ENCODE results near the gene DPAGT1. TPM values are rescaled to one million over a fixed set of nuclear protein-coding genes. Genes with fewer than 3 reads are reported as not detected.

Gene DPAGT1
- total RNA-seq, 2 experiments from 2014 or later, result 52.2 to 53.1 TPM

DNA sequence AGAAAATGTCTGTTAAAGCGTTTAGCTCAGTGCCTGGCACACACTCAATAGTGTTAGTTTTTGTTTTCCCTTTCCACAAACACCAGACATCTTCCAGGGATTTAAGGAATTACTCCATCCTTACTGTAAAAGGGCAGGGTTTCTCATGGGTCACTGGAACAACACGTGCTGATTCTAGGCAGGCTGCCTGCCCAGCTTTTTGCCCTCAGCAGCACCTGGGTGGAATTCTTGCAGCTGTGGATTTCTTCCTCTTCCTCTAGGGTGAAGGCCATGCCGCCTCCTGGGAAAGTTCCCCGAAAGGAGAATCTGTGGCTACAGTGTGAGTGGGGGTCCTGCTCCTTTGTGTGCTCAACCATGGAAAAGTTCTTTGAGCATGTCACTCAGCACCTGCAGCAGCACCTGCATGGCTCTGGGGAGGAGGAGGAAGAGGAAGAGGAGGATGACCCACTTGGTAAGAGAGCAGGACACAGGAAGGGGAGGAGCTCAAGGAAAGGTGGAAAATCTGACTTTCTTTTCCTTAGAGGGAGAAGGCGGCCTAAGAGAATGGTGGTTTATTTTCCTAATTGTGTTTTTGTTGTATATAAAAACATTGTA is 25.1 kb upstream of the DPAGT1 start:
- intact Hi-C loops (cut with micrococcal nuclease), result no loop called here
- H3K4me3 Mint-ChIP-seq, result no peak overlapping the region
- CTCF ChIA-PET, result interaction anchor here (1.2 to 1.5 kb wide), 2 partner anchors 8 to 19 kb away, joined by 3 to 4 read pairs; no protein-coding TSS in a partner anchor
- no peak for DNase-seq
- peaks cover 24% of the 10 kb centered on the region for H3K36me3 Mint-ChIP-seq (ENCODE audit: low read depth)
- peaks cover 25% of the 10 kb centered on the region for H3K4me1 Mint-ChIP-seq (ENCODE audit: low read depth)
- H3K27me3 Mint-ChIP-seq (ENCODE audit: low read depth), result no peaks in the 10 kb centered on the region
- H3K9me3 Mint-ChIP-seq, result no peaks in the 10 kb centered on the region
- H3K27ac Mint-ChIP-seq, result peak overlapping the region; percentile 57

DNA sequence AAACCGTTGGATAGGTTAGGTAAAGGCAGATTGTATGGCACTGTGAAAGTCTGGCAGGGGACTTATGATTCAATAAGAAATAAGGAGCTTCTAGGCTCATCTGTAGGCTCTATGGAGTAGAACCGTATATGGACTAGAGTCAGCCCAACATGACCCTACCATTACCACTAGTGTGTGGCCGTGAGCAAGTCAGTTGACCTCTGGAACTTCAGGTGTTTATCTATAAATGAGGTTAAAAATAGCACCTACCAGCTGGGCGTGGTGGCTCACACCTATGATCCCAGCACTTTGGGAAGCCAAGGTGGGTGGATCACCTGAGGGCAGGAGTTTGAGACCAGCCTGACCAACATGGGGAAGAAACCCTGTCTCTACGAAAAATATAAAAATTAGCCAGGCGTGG is 24.2 kb upstream of the DPAGT1 start:
- intact Hi-C loops (cut with micrococcal nuclease), result no loop called here
- peaks cover 26% of the 10 kb centered on the region for H3K4me1 Mint-ChIP-seq (ENCODE audit: low read depth)
- H3K27me3 Mint-ChIP-seq (ENCODE audit: low read depth), result no peaks in the 10 kb centered on the region
- no peaks in the 10 kb centered on the region for H3K9me3 Mint-ChIP-seq
- H3K4me3 Mint-ChIP-seq, result no peak overlapping the region
- H3K36me3 Mint-ChIP-seq (ENCODE audit: low read depth), result peaks cover 19% of the 10 kb centered on the region
- DNase-seq, result no peak
- CTCF ChIA-PET, result interaction anchor here (0.6 to 1.5 kb wide), 3 partner anchors 9 to 71 kb away, joined by 3 to 7 read pairs (median 4); no protein-coding TSS in a partner anchor
- no peak overlapping the region for H3K27ac Mint-ChIP-seq

DNA sequence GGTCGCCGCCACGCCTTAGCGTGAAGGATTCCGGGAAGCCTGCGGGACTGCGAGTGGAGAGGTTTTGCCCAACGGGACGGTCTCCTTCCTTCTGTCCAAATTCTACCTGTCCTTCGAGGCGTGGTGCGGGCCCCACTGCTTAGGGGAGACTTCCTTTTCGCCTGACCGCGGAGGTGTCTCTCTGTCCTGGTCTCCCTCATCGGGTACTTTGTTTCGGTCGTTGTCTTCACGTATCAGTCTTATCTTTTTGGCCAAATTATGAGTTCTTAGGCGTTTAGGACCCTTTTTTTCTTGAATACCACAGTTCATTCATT is 20.1 kb upstream of the DPAGT1 start:
- no peak for DNase-seq
- Mint-ChIP-seq H3K9me3 (no peaks in the 10 kb centered on the region), H3K27me3 (ENCODE audit: low read depth) (no peaks in the 10 kb centered on the region), H3K4me3 (peak overlapping the region; percentile 97), H3K36me3 (ENCODE audit: low read depth) (peaks cover 11% of the 10 kb centered on the region), H3K27ac (peak overlapping the region; percentile 61), H3K4me1 (ENCODE audit: low read depth) (peaks cover 27% of the 10 kb centered on the region)
- intact Hi-C loops (cut with micrococcal nuclease), result loop anchor here (1.0 to 2.0 kb wide), 5 partner anchors 14 to 65 kb away; partner anchors contain the start of genes C2CD2L, HYOU1 and NLRX1
- CTCF ChIA-PET, result interaction anchor here (1.0 to 1.6 kb wide), 3 partner anchors 13 to 202 kb away, joined by 3 to 4 read pairs (median 4); no protein-coding TSS in a partner anchor

DNA sequence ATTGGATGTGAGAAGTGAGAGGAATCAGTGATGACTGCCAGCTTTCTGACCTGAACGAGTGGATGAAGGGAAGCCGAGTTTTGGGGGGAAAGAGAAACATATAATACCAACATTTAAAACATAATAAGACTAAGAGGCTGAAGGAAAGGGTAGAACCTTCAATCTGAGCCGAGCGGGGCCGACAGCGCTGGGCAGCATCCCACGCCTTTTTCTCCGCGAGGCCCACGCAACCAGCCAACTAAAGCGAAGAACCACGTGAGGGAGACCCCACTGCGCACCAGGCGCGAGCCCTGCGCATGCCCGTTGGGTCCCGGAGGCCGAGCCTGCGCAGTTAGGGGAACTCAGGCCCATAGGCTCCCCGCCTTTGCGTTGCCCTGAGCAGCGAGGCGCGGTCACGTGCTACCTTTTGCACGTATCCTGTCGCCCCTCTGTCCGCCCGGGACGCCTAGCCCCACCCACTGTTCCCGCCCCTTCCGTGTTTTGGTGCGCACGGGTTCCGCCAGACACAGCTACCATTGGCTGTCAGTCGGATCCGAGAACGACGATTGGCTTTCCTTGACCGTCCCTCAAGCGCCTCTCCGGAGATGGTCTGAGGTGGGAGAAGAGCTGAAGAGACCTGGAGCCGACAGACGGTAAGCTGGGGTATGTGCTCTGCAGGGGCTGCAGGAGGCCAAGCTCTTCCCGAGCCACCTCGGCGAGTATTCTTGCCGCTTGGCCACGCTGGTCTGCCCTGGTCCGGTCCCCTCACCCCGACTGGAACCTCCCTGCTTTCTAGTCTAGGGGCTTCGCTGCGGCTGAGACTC is 19.6 kb upstream of the DPAGT1 start, which contains the start of gene HINFP:
HINFP (plus strand) TSS at position 573 of the 803 bp plus-strand sequence. CDS start 5,365 bp downstream, outside the sequence.
- peaks cover 27% of the 10 kb centered on the region for H3K4me1 Mint-ChIP-seq (ENCODE audit: low read depth)
- peaks cover 15% of the 10 kb centered on the region for H3K36me3 Mint-ChIP-seq (ENCODE audit: low read depth)
- no peaks in the 10 kb centered on the region for H3K27me3 Mint-ChIP-seq (ENCODE audit: low read depth)
- DNase-seq, result peak; percentile 100
- intact Hi-C loops (cut with micrococcal nuclease), result loop anchor here (1.0 to 2.0 kb wide), 5 partner anchors 14 to 64 kb away; partner anchors contain the start of genes C2CD2L, HYOU1 and NLRX1
- CTCF ChIA-PET, result interaction anchor here (1.0 to 1.6 kb wide), 2 partner anchors 14 to 18 kb away, joined by 3 read pairs; partner anchors contain the start of gene C2CD2L
- H3K27ac Mint-ChIP-seq, result peak within 1 kb of the TSS; percentile 80
- peak within 1 kb of the TSS; percentile 97 for H3K4me3 Mint-ChIP-seq
- H3K9me3 Mint-ChIP-seq, result no peaks in the 10 kb centered on the region

DNA sequence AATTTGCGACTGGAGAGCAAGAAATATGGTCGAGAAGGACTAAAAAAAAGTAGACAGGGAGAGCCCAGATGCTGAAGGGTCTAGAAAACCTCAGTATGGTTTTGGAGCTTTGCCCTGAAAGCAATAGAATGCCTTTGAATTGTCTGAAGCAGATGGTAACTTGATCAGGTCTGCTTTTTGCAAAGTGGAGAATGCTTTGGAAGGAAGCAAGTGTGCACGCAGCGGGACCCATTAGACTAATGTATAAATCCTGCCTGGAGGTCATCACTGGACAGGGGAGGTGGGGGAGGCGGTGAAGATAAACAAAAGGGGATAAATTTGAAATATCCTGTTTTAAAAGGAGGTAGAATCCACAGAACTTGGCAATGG is 19.0 kb upstream of the DPAGT1 start:
- no peak for DNase-seq
- intact Hi-C loops (cut with micrococcal nuclease), result loop anchor here (1.0 to 2.0 kb wide), 5 partner anchors 13 to 64 kb away; partner anchors contain the start of genes C2CD2L, HYOU1 and NLRX1
- H3K27ac Mint-ChIP-seq, result peak overlapping the region; percentile 80
- H3K9me3 Mint-ChIP-seq, result no peaks in the 10 kb centered on the region
- H3K27me3 Mint-ChIP-seq (ENCODE audit: low read depth), result no peaks in the 10 kb centered on the region
- H3K4me1 Mint-ChIP-seq (ENCODE audit: low read depth), result peaks cover 31% of the 10 kb centered on the region
- peak overlapping the region; percentile 97 for H3K4me3 Mint-ChIP-seq
- peaks cover 20% of the 10 kb centered on the region for H3K36me3 Mint-ChIP-seq (ENCODE audit: low read depth)
- CTCF ChIA-PET, result interaction anchor here (0.6 to 1.0 kb wide), 2 partner anchors 14 to 76 kb away, joined by 3 read pairs; partner anchors contain the start of gene C2CD2L

DNA sequence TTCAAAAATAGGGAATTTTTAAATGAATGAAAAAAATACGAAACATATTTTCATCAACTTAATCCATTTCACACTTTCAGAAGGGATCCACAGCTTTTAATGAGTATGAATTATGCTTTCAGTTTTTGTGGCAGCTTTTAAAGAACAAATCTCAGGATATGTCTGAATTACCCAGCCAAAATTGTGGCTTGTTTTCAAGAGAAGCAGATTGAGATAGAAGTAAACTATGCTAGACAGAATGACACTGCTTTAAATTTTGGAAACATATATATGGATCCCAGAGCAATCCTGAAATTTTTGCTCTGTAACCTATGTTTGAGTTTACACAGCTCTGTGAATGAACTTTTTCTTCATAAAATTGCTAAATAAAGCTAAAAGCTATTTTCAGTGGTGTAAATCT is 17.3 kb upstream of the DPAGT1 start:
- no peak for DNase-seq
- Mint-ChIP-seq H3K36me3 (ENCODE audit: low read depth) (peaks cover 26% of the 10 kb centered on the region), H3K27ac (no peak overlapping the region), H3K9me3 (no peaks in the 10 kb centered on the region), H3K4me3 (no peak overlapping the region), H3K4me1 (ENCODE audit: low read depth) (peaks cover 40% of the 10 kb centered on the region), H3K27me3 (ENCODE audit: low read depth) (no peaks in the 10 kb centered on the region)
- intact Hi-C loops (cut with micrococcal nuclease), result no loop called here
- CTCF ChIA-PET, result interaction anchor here (0.6 to 1.2 kb wide), 5 partner anchors 12 to 224 kb away, joined by 3 to 4 read pairs (median 3); no protein-coding TSS in a partner anchor

DNA sequence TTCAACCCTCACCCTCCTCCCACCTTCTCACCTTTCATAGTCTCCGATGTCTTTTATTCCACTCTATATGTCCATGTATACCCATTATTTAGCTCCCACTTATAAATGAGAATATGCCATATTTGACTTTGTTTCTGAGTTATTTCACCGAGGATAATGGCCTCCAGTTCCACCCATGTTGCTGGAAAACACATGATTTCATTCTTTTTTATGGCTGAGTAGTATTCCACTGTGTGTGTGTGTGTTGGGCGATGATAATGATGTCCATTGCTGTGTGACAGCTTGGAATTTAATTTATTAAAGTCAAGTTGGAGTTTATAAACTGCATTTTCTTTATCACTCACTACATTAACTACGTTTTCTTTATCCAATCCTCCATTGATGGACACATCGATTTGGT is 16.6 kb upstream of the DPAGT1 start:
- H3K27me3 Mint-ChIP-seq (ENCODE audit: low read depth), result no peaks in the 10 kb centered on the region
- no peaks in the 10 kb centered on the region for H3K9me3 Mint-ChIP-seq
- H3K36me3 Mint-ChIP-seq (ENCODE audit: low read depth), result peaks cover 27% of the 10 kb centered on the region
- intact Hi-C loops (cut with micrococcal nuclease), result no loop called here
- no peak for DNase-seq
- H3K4me1 Mint-ChIP-seq (ENCODE audit: low read depth), result peaks cover 45% of the 10 kb centered on the region
- no peak overlapping the region for H3K4me3 Mint-ChIP-seq
- H3K27ac Mint-ChIP-seq, result no peak overlapping the region
- CTCF ChIA-PET, result interaction anchor here (0.6 to 1.2 kb wide), 2 partner anchors 18 to 22 kb away, joined by 4 read pairs; no protein-coding TSS in a partner anchor

DNA sequence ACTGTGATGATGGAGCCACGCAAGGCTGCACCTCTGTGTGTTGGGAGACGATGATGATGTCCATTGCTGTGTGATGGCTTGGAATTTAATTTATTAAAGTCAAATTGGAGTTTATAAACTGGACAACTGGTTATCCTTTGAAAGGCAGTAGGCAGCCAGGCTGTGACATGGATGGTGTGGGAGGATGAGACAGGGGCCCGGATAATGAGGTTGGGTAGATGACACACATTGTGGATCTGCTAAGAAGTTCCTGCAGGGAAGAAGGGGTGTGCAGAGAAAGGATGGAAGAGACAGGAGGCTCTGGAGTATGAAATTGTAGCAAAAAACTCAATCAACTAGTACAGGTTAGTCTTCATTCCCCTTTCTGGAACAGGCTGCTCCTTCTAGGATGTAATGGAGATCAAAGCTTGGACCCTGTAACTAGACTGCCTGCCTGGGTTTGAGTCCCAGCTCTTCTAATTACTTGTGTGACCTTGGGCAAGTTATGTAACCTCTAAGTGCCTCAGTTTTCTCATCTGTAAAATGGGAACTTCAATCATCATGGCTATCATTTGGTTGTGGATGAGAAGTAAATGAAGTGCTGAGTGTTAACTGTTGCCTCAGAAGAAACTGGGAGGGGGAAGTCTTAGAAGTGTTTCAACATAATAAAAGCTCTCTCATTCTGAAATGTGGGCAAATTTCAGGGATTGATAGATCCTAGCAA is 15.5 kb upstream of the DPAGT1 start:
- Mint-ChIP-seq H3K4me3 (no peak overlapping the region), H3K27me3 (ENCODE audit: low read depth) (no peaks in the 10 kb centered on the region), H3K36me3 (ENCODE audit: low read depth) (peaks cover 31% of the 10 kb centered on the region), H3K4me1 (ENCODE audit: low read depth) (peaks cover 41% of the 10 kb centered on the region), H3K9me3 (no peaks in the 10 kb centered on the region), H3K27ac (peak overlapping the region; percentile 96)
- intact Hi-C loops (cut with micrococcal nuclease), result no loop called here
- no peak for DNase-seq
- CTCF ChIA-PET, result interaction anchor here (1.5 kb wide), 1 partner anchor 223 kb away, joined by 3 read pairs; the partner anchor contains the start of gene C1QTNF5

DNA sequence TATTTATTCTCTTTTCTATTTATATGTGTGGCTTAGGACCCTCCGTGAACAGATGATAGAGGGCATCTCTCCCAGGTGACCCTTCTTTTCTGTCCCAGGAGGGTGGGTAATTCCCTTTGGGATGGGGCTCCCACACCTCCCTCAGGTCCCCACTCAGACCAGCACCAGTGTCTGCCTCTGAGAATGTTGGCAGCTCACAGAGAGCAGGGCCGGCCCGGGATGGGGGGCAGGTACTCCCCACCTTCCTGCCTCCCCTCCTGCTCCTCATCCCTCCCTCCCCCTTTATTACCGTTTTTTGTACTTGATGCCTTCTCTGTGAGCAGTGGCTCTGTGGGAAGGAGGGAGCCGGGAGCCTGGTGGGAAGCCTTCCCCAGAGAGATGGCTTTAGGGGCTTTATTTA is 14.9 kb upstream of the DPAGT1 start:
- H3K36me3 Mint-ChIP-seq (ENCODE audit: low read depth), result peaks cover 30% of the 10 kb centered on the region
- no peak for DNase-seq
- no peaks in the 10 kb centered on the region for H3K27me3 Mint-ChIP-seq (ENCODE audit: low read depth)
- H3K27ac Mint-ChIP-seq, result peak overlapping the region; percentile 96
- CTCF ChIA-PET, result interaction anchor here (0.6 to 1.5 kb wide), 3 partner anchors 34 to 224 kb away, joined by 3 to 4 read pairs (median 3); partner anchors contain the start of gene C1QTNF5
- peak overlapping the region; percentile 30 for H3K4me3 Mint-ChIP-seq
- intact Hi-C loops (cut with micrococcal nuclease), result no loop called here
- no peaks in the 10 kb centered on the region for H3K9me3 Mint-ChIP-seq
- peaks cover 36% of the 10 kb centered on the region for H3K4me1 Mint-ChIP-seq (ENCODE audit: low read depth)

DNA sequence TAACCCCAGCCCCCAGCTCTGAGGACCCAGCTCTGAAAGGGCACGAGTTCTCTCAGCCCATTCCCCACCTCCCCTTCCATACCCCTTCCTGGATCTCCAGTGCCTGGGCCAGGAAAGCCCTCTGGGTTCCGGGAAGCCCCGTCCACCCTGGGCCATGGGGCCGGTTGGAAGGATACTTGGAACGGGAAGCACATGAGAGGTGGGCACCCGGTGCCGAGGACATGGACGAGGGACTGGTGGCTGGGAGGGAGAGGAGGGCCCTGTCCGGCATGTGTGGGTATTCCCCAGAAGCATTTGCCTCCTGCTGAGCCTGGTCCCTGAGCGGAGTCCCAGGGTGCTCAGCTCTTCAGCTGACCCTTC is 14.6 kb upstream of the DPAGT1 start:
- intact Hi-C loops (cut with micrococcal nuclease), result no loop called here
- CTCF ChIA-PET, result interaction anchor here (0.6 to 1.2 kb wide), 4 partner anchors 34 to 774 kb away, joined by 3 to 5 read pairs (median 4); partner anchors contain the start of gene CD3D
- H3K27me3 Mint-ChIP-seq (ENCODE audit: low read depth), result no peaks in the 10 kb centered on the region
- no peaks in the 10 kb centered on the region for H3K9me3 Mint-ChIP-seq
- peaks cover 36% of the 10 kb centered on the region for H3K4me1 Mint-ChIP-seq (ENCODE audit: low read depth)
- peak overlapping the region; percentile 76 for H3K4me3 Mint-ChIP-seq
- DNase-seq, result no peak
- H3K27ac Mint-ChIP-seq, result peak overlapping the region; percentile 96
- H3K36me3 Mint-ChIP-seq (ENCODE audit: low read depth), result peaks cover 30% of the 10 kb centered on the region

DNA sequence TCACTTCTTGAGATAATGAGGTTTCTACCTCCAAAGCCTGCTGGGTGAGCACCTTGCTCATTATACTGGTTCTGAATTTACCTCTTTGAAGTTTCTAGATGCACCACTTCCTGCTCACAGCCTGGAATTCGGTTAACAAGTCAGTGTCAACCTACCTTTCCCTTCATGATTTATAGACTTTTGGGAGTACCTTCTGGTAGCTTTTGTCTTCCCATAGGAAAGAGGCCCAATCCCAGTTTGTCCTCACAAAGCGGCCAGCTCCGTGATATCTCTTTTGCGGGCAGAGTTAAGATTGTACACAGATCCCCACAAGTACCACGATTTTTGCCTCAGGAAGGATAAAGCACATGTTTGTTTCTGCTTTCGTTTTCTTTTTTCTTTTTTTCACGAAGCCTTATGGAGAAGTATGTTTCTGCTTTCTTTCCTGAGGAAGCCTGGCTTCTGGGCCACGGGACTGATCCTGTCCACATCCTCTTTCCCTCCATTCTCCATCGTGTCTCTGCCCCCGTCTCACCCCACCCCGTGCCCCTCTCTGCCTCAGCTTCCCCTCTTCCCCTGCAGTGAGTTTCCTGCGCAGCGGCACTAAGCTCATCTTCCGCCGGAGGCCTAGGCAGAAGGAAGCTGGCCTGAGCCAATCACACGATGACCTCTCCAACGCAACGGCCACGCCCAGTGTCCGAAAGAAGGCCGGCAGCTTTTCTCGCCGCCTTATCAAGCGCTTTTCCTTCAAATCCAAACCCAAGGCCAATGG is 14.0 kb upstream of the DPAGT1 start:
- no peaks in the 10 kb centered on the region for H3K27me3 Mint-ChIP-seq (ENCODE audit: low read depth)
- intact Hi-C loops (cut with micrococcal nuclease), result loop anchor here (1.0 kb wide), 1 partner anchor 8 kb away; the partner anchor contains the start of gene C2CD2L
- peaks cover 30% of the 10 kb centered on the region for H3K36me3 Mint-ChIP-seq (ENCODE audit: low read depth)
- peak; percentile 66 for DNase-seq
- H3K9me3 Mint-ChIP-seq, result no peaks in the 10 kb centered on the region
- CTCF ChIA-PET, result interaction anchor here (0.5 to 1.2 kb wide), 4 partner anchors 53 to 773 kb away, joined by 3 to 5 read pairs (median 4); partner anchors contain the start of gene CD3D
- peak overlapping the region; percentile 76 for H3K4me3 Mint-ChIP-seq
- peak overlapping the region; percentile 96 for H3K27ac Mint-ChIP-seq
- H3K4me1 Mint-ChIP-seq (ENCODE audit: low read depth), result peaks cover 35% of the 10 kb centered on the region
